A172 (cell line): Measurements from ENCODE around the gene ADAM19. TPM values are rescaled to one million over a fixed set of nuclear protein-coding genes. Genes with fewer than 3 reads are reported as not detected.

Source experiments
- DNase-seq: peaks from one replicate; pipeline ENCODE4 v3.0.0-alpha.2; 2015; ENCODE audit warnings: low spot score
- total RNA-seq: library from RNA; depleted of rRNA; stranded (reverse); fragments of >200 nt; shearing (Covaris generic); gene quantifications from 2 replicates; pipeline ENCODE4 v1.2.3, GENCODE V29; 2014

The ADAM19 gene
- total RNA-seq, 1 experiment from 2014 or later, result 43.1 TPM

- DNase-seq, result no peak
Observed at GRCh38 chr5:157542282-157543000, 33.1 kb downstream of the ADAM19 start.

- peak; percentile 21 for DNase-seq
Observed at GRCh38 chr5:157541447-157542118, 34.0 kb downstream of the ADAM19 start.

GRCh38 chr5:157540707-157541446 is 34.7 kb downstream of the ADAM19 start:
- DNase-seq, result peak; percentile 70

- no peak for DNase-seq
Observed at GRCh38 chr5:157540124-157540523, 35.5 kb downstream of the ADAM19 start.

GRCh38 chr5:157539503-157540022 is 36.0 kb downstream of the ADAM19 start:
- DNase-seq, result no peak

- no peak for DNase-seq
Observed at GRCh38 chr5:157538311-157538710, 37.3 kb downstream of the ADAM19 start.

- DNase-seq, result no peak
Observed at GRCh38 chr5:157535042-157535865, 40.3 kb downstream of the ADAM19 start.

- no peak for DNase-seq
Observed at GRCh38 chr5:157533011-157533481, 42.5 kb downstream of the ADAM19 start.

- DNase-seq, result no peak
Observed at GRCh38 chr5:157532022-157532421, 43.6 kb downstream of the ADAM19 start.

- DNase-seq, result no peak
Observed at GRCh38 chr5:157530226-157530972, 45.2 kb downstream of the ADAM19 start.

- DNase-seq, result no peak
Observed at GRCh38 chr5:157529002-157529401, 46.6 kb downstream of the ADAM19 start.

- DNase-seq, result no peak
Observed at GRCh38 chr5:157528036-157528632, 47.4 kb downstream of the ADAM19 start.

- no peak for DNase-seq
Observed at GRCh38 chr5:157524887-157525286, 50.7 kb downstream of the ADAM19 start.

GRCh38 chr5:157523976-157524375 is 51.6 kb downstream of the ADAM19 start:
- DNase-seq, result no peak

GRCh38 chr5:157521704-157522029 is 53.9 kb downstream of the ADAM19 start:
- no peak for DNase-seq

GRCh38 chr5:157520911-157521703 is 54.5 kb downstream of the ADAM19 start:
- DNase-seq, result peak; percentile 54

GRCh38 chr5:157519579-157520253 is 55.9 kb downstream of the ADAM19 start:
- no peak for DNase-seq

GRCh38 chr5:157518963-157519362 is 56.6 kb downstream of the ADAM19 start:
- DNase-seq, result no peak
